T1000 (cell line): ENCODE measurements around the gene OCIAD2.
"Not testable (repeated sequence)": the region's sequence is repeated elsewhere in the genome, so short reads cannot be mapped to it uniquely, and the experiment has no call there.

Experiments used
- DNase-seq: peaks from one replicate; lab custom pipeline; 2025; ENCODE audit warnings: mixed read lengths; lab: John Stamatoyannopoulos, UW

OCIAD2 gene

GRCh38 chr4:48907706-48908477, 1.3 kb upstream of the OCIAD2 start:
- no peak for DNase-seq

- no peak for DNase-seq
Observed at GRCh38 chr4:48905363-48906015, 1.1 kb downstream of the OCIAD2 start.

DNA sequence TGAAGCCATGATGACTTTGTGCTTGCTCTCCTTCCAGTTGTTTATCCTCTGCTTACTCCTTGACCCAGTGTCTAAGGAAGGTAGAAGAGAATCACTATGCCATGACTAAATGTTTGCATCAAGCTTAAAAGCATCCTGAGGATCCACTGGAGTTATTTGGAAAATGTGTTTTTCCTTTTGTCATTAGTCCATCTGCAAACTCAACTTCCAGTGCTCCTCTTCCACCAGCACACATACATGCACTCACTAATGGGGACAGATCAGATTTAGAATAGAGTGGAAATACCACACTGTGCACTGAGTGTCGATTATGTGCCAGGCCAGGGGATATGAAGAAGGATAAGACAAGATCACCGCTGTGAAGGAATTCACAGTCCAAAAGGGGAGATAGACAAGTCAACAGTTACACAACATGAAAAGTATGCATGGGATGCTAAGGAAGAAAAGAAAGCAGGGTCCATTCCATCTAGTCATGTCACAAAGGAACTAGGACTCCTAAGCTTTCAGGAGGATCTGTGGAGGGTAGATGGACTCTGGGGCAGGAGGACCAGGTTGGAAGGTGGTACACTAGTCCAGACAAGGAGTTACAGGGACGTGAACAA, 1.9 kb downstream of the OCIAD2 start:
- DNase-seq: no peak

GRCh38 chr4:48904101-48904500, 2.5 kb downstream of the OCIAD2 start:
- DNase-seq: no peak

DNA sequence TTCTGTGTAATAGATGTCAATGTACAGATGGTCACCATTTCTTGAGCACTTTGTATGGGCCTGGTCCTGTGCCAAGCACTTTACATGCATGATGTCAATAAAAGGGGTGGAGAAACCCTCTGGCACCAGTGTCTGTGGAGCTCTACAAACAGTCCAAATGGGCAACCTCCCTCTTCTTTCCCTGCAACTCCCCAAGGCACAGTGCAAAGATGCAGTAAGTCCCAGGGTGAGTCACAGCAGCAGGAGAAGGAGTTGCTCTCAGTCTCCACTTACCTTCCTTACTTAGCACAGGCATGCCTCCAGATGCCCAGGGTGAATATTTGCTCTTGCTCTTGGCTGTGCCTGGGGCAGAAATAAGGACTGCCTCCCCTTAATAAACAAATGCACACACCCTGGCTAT, 4.3 kb downstream of the OCIAD2 start:
- DNase-seq: peak; percentile 30

GRCh38 chr4:48901196-48901595, 5.4 kb downstream of the OCIAD2 start:
- no peak for DNase-seq

DNA sequence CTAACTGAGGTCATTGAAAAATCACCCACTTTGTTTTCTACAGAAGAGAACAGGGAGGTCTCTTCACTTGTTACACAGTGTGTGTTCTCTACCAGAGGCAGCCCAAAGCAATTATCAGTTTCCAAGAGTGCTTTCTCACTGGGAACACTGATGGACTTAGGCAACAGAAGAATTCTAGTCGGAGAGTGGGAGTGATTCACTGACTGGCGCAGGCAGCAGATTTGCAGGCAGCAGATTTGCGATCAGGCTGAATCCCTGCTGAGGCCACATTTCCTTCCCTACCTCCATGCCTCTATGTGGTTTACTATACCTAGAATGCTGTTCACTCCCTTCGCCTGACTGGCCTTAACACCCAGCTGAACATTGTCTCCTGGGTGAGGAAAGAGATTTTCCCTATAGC, 6.6 kb downstream of the OCIAD2 start:
- DNase-seq: no peak

GRCh38 chr4:48899432-48899749, 7.2 kb downstream of the OCIAD2 start:
- DNase-seq: no peak

DNA sequence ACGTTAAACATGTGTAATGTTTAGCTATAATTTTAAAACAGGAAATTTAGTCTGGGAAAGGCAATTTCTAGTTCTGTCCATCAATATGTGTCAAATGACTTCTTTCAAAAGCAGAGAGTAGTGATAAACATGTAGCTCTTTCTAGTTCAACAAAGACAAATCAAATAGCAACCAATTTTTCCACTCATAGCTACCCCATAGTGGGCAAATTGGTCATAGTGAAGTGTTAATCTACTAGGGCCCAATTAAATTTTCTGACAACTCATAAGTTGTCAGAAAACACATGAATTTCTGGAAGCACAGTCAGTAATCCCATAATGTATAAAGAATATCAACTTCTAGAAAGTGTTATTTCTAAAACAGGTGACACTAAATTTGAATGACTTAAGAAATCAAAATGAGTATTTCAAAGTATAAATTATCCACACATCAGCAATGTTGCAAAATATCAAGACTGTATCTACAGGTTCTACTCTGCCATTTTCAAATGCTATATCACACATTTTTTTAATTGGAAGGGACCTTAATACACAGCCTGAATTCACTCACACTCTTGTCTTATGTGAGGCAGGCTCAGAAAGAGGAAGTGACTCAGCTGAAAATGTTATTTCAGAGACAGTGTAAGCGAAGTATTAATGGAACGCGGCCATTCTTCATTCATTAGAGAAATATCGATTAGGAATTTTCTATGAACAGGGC, 7.7 kb downstream of the OCIAD2 start:
- DNase-seq: no peak

GRCh38 chr4:48896845-48897244, 9.7 kb downstream of the OCIAD2 start:
- DNase-seq: no peak

GRCh38 chr4:48891028-48891619, 15.4 kb downstream of the OCIAD2 start:
- no peak for DNase-seq

- DNase-seq: not testable (repeated sequence)
Observed at GRCh38 chr4:48889750-48890149, 16.8 kb downstream of the OCIAD2 start.

GRCh38 chr4:48881646-48882045, 24.9 kb downstream of the OCIAD2 start:
- DNase-seq: not testable (repeated sequence)

DNA sequence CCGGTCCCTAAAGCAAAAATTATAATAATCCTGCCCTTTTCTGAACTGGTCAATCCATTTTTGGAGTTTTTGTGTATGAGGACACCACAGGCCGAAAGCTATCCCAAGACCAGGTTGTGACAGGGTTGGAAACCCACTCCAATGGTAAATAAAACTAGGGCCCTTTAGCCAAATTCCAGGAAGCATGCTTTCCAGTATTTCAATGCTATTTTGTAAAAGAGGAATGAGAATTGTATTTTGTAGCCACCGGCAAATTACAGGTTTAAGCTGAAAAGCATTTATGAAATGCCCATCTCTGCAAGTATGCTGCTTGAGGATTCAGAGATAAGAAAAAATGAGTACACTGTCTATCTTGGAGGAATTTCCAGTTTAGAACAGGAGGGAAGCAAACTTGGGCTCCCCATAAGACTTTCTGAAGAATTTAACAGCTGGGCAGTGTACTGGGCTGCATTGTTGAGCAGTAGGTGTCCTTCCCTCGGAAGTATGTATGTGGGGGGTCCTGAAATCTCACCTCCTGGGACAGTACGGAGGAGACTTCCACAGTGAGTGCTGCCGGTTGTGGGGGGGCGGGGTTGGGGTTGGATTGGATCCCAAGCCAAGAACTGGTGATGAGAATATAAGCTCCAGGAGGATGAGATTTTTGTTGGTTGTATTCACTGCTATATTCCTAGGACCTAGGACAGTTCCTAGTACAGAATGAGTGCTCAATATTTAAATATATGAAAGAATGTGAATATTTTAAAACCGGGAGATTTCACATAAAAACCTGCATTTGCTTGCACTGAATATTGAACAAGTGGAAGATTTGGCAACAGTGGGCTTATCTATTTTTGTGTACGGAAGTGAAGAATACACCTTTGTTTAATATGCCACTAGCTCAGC, 26.8 kb downstream of the OCIAD2 start:
- no peak for DNase-seq

GRCh38 chr4:48877827-48878535, 28.6 kb downstream of the OCIAD2 start:
- DNase-seq: no peak

DNA sequence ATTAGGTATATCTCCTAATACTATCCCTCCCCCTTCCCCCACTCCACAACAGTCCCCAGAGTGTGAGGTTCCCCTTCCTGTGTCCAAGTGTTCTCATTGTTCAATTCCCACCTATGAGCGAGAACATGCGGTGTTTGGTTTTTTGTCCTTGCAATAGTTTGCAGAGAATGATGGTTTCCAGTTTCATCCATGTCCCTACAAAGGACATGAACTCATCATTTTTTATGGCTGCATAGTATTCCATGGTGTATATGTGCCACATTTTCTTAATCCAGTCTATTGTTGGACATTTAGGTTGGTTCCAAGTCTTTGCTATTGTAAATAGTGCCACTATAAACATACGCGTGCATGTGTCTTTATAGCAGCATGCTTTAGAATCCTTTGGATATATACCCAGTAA, 41.9 kb downstream of the OCIAD2 start:
- not testable (repeated sequence) for DNase-seq

GRCh38 chr4:48863728-48864127, 42.8 kb downstream of the OCIAD2 start:
- DNase-seq: no peak

DNA sequence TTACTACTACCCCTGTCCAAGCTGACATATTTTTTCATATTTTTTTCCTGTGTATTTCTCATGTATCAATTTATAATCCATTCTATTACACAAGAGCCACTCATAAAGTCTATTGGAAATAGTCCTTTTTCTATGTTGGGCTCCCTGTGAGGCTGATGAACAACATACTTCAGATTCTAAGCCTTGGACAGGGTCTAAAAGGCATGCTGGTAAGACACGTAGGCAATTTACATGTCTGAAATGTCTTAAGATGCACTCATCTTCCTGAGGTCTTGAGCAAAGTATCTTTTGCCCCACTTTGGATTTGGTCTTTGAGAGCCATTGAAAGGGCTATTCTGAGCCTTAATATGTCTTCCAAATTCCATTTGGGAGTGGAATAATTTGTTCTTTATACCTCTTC, 43.9 kb downstream of the OCIAD2 start:
- DNase-seq: no peak

DNA sequence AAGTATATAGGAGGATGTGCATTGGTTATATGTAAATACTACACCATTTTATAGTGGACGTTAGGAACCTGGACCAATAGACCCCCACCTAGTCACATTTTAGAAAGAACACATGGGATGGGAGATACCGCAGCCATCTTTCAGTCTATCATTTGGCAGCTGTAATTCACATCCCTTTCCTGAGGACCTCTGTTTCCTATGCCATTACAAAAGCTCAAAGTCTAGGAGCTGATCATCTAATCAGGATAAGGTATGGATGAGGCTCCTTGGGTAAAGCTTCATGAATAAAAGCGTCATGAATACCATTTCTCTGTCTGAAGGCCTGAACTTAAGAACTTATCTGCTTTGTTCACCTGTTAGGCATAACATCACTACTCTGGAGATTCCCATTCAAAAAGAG, 44.5 kb downstream of the OCIAD2 start:
- no peak for DNase-seq

DNA sequence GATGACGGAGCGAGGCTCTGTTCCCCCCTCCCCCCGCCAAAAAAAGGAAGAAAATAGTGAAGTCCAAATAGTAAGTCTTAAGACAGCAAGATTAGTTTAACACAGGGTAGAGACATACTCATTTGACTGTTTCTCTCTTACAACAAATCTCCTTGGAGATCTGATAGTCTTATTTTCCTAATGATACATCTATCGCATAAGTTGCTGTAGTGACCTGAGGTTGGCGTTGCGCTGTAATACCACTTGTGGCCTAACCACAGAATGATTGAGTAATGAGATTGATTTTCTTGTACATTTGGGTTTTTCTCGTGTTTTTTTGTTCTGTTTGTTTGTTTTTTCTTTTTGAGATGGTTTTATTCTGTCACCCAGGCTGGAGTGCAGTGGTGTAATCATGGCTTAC, 48.4 kb downstream of the OCIAD2 start:
- DNase-seq: no peak

DNA sequence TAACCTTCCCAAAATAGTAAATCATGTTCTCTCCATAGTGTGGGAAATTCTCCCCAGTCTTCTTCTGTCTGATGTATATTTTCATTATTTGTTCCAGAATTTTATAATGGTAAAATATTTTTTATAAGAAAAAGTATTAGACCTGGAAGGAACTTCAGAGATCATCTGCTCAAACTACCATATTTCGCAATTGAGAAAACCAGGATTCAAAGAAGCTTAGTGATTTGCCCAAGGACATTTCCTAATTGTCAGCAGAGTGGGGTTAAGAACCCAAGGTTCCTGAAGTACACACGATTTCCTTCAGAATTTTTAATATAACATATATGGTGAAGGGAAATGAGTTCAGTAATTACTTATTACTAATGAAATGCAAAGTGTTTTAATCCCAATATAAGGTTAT, 51.6 kb downstream of the OCIAD2 start:
- no peak for DNase-seq
